ENCODE measurements around the gene WFDC8. TPM values are rescaled to one million over a fixed set of nuclear protein-coding genes. Genes with fewer than 3 reads are reported as not detected.

The WFDC8 gene
- total RNA-seq, 1 experiment from 2014 or later, result not detected

DNA sequence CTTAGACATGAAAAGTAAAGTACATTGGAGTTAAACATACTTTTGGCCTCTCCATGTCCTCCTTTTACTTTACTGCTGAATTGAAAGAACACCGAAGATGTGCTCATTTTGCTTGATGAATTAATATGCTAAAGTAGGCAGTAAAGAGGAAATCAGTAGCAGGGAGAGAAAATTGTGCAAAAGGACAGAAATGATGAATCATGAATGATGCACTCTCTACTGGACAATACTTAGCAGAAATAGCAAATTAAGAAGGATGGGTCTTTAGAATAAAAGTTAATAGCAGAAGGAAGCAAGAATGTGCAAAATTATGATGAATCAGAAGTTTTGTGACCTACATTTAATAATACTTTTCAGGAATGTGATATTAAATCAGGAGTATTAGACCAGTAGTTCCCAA lies 55.3 kb downstream of the WFDC8 start:
- DNase-seq (ENCODE audit: low spot score), result no peak
- Histone ChIP-seq H3K9me3 (ENCODE audit: low read depth, low read length, poor library complexity, severe bottlenecking) (no peaks in the 10 kb centered on the region), H3K27ac (ENCODE audit: low read depth, low read length, poor library complexity, severe bottlenecking) (no peak overlapping the region), H3K4me3 (ENCODE audit: low read depth, low read length, poor library complexity, severe bottlenecking) (no peak overlapping the region), H3K4me1 (ENCODE audit: insufficient read depth, low read length, poor library complexity, severe bottlenecking) (no peaks in the 10 kb centered on the region), H3K27me3 (replicated peaks; ENCODE audit: insufficient read depth, low read depth, low read length, poor library complexity) (peaks cover 29% of the 10 kb centered on the region), H3K36me3 (ENCODE audit: insufficient read depth, low read length, poor library complexity, severe bottlenecking) (no peaks in the 10 kb centered on the region)
- intact Hi-C loops (cut with micrococcal nuclease; ENCODE audit: unreplicated experiment), result no loop called here
- no TSS peak for BruUV-seq (replicated peaks)
- ChIA-PET CTCF (no interaction called here), POLR2A (ENCODE audit: low non-redundant PET) (no interaction called here)
- TF ChIP-seq EZH2 (IDR thresholded peaks at IDR 0.05; ENCODE audit: borderline replicate concordance, low read depth, low read length, poor library complexity, severe bottlenecking), result no peak
- TF ChIP-seq CTCF (conservative IDR thresholded peaks at IDR 0.05; ENCODE audit: low read depth, low read length), result no peak

- Histone ChIP-seq H3K4me3 (ENCODE audit: low read depth, low read length, poor library complexity, severe bottlenecking) (no peak overlapping the region), H3K27ac (ENCODE audit: low read depth, low read length, poor library complexity, severe bottlenecking) (no peak overlapping the region), H3K4me1 (ENCODE audit: insufficient read depth, low read length, poor library complexity, severe bottlenecking) (no peaks in the 10 kb centered on the region), H3K27me3 (replicated peaks; ENCODE audit: insufficient read depth, low read depth, low read length, poor library complexity) (peaks cover 13% of the 10 kb centered on the region), H3K9me3 (ENCODE audit: low read depth, low read length, poor library complexity, severe bottlenecking) (no peaks in the 10 kb centered on the region), H3K36me3 (ENCODE audit: insufficient read depth, low read length, poor library complexity, severe bottlenecking) (no peaks in the 10 kb centered on the region)
- TF ChIP-seq CTCF (conservative IDR thresholded peaks at IDR 0.05; ENCODE audit: low read depth, low read length) (no peak), EZH2 (IDR thresholded peaks at IDR 0.05; ENCODE audit: borderline replicate concordance, low read depth, low read length, poor library complexity, severe bottlenecking) (no peak)
- no peak for DNase-seq (ENCODE audit: low spot score)
- POLR2A ChIA-PET (ENCODE audit: low non-redundant PET), result no interaction called here
- no TSS peak for BruUV-seq (replicated peaks)
- intact Hi-C loops (cut with micrococcal nuclease; ENCODE audit: unreplicated experiment), result no loop called here
- CTCF ChIA-PET, result no interaction called here
These were observed 60.8 kb downstream of the WFDC8 start for GRCh38 chr20:45518282-45518681.

- no peak within 1 kb of the TSS for H3K27ac ChIP-seq (ENCODE audit: low read depth, low read length, poor library complexity, severe bottlenecking)
- no TSS peak for BruUV-seq (replicated peaks)
- no peak for TF ChIP-seq CTCF (conservative IDR thresholded peaks at IDR 0.05; ENCODE audit: low read depth, low read length)
- no peak for TF ChIP-seq EZH2 (IDR thresholded peaks at IDR 0.05; ENCODE audit: borderline replicate concordance, low read depth, low read length, poor library complexity, severe bottlenecking)
- no peak for DNase-seq (ENCODE audit: low spot score)
- CTCF ChIA-PET, result no interaction called here
- no peak within 1 kb of the TSS for H3K4me3 ChIP-seq (ENCODE audit: low read depth, low read length, poor library complexity, severe bottlenecking)
- peaks cover 10% of the 10 kb centered on the region for H3K27me3 ChIP-seq (replicated peaks; ENCODE audit: insufficient read depth, low read depth, low read length, poor library complexity)
- intact Hi-C loops (cut with micrococcal nuclease; ENCODE audit: unreplicated experiment), result no loop called here
- no peaks in the 10 kb centered on the region for H3K9me3 ChIP-seq (ENCODE audit: low read depth, low read length, poor library complexity, severe bottlenecking)
- no peaks in the 10 kb centered on the region for H3K4me1 ChIP-seq (ENCODE audit: insufficient read depth, low read length, poor library complexity, severe bottlenecking)
- H3K36me3 ChIP-seq (ENCODE audit: insufficient read depth, low read length, poor library complexity, severe bottlenecking), result no peaks in the 10 kb centered on the region
- POLR2A ChIA-PET (ENCODE audit: low non-redundant PET), result no interaction called here
These were observed 63.8 kb downstream of the WFDC8 start, which contains the start of gene SPINT3 for GRCh38 chr20:45515147-45515913. SPINT3 (minus strand) TSS chr20:45515622; CDS start chr20:45515608, 14 bp downstream.
